Liver (tissue), 3 donors: Measurements from ENCODE around the gene LPP.
A peak's percentile ranks its signal among the peaks of the same experiment; 100 is the strongest.

Source experiments
- ATF3 ChIP-seq: IDR thresholded peaks from 2 replicates; pipeline ENCODE4 v1.6.1; 2016; ENCODE audit warnings: antibody characterized with exemption
- CTCF ChIP-seq: fragments of 150-350 bp; IDR thresholded peaks from 2 replicates; pipeline ENCODE4 v1.5.1; 2017; ENCODE audit warnings: improper control_type of control experiment, low read depth, low read length; ENCODE audit not compliant: missing input control
- EGR1 ChIP-seq, 2 donors: IDR thresholded peaks; 2 replicates each; pipeline ENCODE4 v1.6.1; 2016 to 2018; ENCODE audit warnings: antibody characterized with exemption in 2 of 2, low read depth in 2 of 2
- FOXA2 ChIP-seq: IDR thresholded peaks from 2 replicates; pipeline ENCODE4 v1.6.1; 2016; ENCODE audit warnings: antibody characterized with exemption
- JUND ChIP-seq, 2 donors: IDR thresholded peaks; 2 replicates each; pipeline ENCODE4 v1.6.1; 2016; ENCODE audit warnings: antibody characterized with exemption in 2 of 2
- MAX ChIP-seq: IDR thresholded peaks from 2 replicates; pipeline ENCODE4 v1.6.1; 2016; ENCODE audit warnings: antibody characterized with exemption
- RAD21 ChIP-seq, 2 donors: IDR thresholded peaks; 2 replicates each; pipeline ENCODE4 v1.6.1; 2016; ENCODE audit warnings: antibody characterized with exemption in 2 of 2, mild to moderate bottlenecking in 2 of 2
- REST ChIP-seq: IDR thresholded peaks from 2 replicates; pipeline ENCODE4 v1.6.1; 2016; ENCODE audit warnings: antibody characterized with exemption, mild to moderate bottlenecking
- SP1 ChIP-seq: IDR thresholded peaks from 2 replicates; pipeline ENCODE4 v1.6.1; 2018; ENCODE audit warnings: antibody characterized with exemption, mild to moderate bottlenecking
- TAF1 ChIP-seq: conservative IDR thresholded peaks from 2 replicates; pipeline ENCODE4 v1.6.1; 2016; ENCODE audit warnings: antibody characterized with exemption, mild to moderate bottlenecking
- YY1 ChIP-seq: IDR thresholded peaks from 2 replicates; pipeline ENCODE4 v1.6.1; 2016; ENCODE audit warnings: antibody characterized with exemption, mild to moderate bottlenecking
- ZBTB33 ChIP-seq: IDR thresholded peaks from 2 replicates; pipeline ENCODE4 v1.6.1; 2016; ENCODE audit warnings: antibody characterized with exemption
- donor health status: healthy.
- donor health status: healthy.

GRCh38 chr3:188389711-188390342, 235.9 kb downstream of the LPP start:
- TF ChIP-seq TAF1 (no peak), CTCF (no peak), SP1 (no peak), EGR1 (IDR thresholded peaks at IDR 0.05; ENCODE audit: low read depth in 2 of 2) (no peak), YY1 (no peak), JUND (IDR thresholded peaks at IDR 0.05) (no peak), RAD21 (IDR thresholded peaks at IDR 0.05) (peak; percentile 10 to 23), ZBTB33 (no peak), REST (no peak), FOXA2 (no peak), ATF3 (no peak), MAX (no peak)
